Stimulated activated CD4-positive, alpha-beta T cell treated with anti-CD3 and anti-CD28 coated beads, Interleukin-15, amount 100 ng/mL, for 48 hours (primary cell): ENCODE measurements around the gene TNFAIP3.

ENCODE experiments used
- DNase-seq, 2 donors: peaks; one replicate each; pipeline ENCODE4 v3.0.0-alpha.2; 2020; ENCODE audit warnings: low read depth in 2 of 2

TNFAIP3 gene

DNA sequence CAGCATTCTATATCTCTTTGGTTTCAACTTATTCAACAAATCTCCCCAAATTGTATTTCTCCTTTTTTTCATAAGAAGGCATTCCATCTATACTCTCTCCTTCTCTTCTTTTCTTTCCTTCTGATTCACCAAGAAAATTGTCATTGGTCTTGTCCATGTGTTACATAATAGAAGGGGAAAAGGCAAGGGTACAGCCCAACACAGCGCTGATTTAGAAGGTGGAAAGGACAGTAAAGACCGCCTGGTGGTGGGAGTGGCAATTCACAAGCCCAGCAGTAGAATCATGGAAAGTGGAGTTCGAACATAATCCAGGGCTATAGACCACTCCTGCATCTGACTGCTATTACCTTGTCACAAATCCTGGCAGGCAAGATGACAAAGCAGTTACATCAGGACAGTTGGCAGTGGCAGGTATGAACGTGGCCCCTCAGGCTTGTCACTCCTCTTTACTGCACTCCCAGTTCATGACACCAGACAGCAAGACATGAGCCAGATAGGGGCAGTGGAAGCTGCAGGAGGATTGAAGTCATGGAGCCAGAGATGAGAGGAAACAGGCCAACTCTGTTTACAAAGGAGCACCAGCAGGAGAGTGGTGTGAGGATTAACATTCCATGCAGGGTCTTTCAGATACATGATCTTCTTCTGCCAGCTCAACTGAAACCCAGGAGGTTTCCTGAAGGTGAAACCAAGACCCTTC is 2.1 kb upstream of the TNFAIP3 start:
- no peak for DNase-seq

GRCh38 chr6:137866200-137866913 is 702 bp upstream of the TNFAIP3 start:
- DNase-seq, result no peak

DNA sequence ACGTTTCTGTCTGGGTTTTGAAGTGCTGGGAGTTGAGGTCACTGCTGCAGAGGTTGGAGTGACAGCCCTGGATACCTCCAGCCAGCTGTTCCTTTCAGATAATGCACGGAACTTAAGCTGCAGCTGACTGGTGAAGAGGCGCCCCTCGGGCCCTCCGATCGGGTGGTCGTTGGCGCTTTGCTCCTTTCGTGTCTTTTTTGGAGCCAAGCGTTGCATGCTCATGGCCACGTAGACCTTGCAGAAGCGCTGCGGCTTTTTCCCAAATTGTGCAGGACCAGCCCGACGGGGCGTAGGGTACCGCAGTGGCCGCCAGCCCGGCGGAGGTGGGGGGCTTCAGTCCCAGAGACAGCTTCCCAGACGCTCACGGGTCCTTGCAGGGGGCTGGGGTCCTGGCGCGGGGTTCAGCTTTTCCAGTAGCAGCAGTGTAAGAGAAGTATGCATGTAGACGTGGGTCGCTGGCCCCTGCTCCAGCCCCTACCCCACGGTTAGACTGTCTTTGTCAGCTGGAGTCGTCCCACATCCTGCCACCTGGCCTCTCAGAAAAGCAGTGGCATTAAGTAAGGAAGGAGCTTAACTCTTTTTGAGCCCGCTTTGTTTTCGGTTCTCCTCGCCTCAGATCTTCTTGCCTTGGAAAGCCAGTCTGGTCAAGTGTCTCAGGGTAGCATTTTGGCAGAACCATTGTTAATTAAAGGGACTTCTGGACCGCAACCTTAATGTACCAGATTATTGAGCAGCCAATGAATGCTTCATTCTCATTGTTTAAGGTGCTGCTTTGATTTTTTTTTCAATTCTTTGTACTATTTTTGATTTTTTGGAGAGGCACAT is 838 bp downstream of the TNFAIP3 start:
- DNase-seq, result no peak

GRCh38 chr6:137868721-137869548 is 1.9 kb downstream of the TNFAIP3 start:
- DNase-seq, result no peak

GRCh38 chr6:137869549-137870307 is 2.7 kb downstream of the TNFAIP3 start:
- no peak for DNase-seq

- no peak for DNase-seq
Observed at GRCh38 chr6:137870308-137870644, 3.2 kb downstream of the TNFAIP3 start.

GRCh38 chr6:137870744-137871247 is 3.7 kb downstream of the TNFAIP3 start:
- peak in 1 of 2 donors; percentile 36 for DNase-seq

GRCh38 chr6:137871291-137871690 is 4.2 kb downstream of the TNFAIP3 start:
- no peak for DNase-seq

DNA sequence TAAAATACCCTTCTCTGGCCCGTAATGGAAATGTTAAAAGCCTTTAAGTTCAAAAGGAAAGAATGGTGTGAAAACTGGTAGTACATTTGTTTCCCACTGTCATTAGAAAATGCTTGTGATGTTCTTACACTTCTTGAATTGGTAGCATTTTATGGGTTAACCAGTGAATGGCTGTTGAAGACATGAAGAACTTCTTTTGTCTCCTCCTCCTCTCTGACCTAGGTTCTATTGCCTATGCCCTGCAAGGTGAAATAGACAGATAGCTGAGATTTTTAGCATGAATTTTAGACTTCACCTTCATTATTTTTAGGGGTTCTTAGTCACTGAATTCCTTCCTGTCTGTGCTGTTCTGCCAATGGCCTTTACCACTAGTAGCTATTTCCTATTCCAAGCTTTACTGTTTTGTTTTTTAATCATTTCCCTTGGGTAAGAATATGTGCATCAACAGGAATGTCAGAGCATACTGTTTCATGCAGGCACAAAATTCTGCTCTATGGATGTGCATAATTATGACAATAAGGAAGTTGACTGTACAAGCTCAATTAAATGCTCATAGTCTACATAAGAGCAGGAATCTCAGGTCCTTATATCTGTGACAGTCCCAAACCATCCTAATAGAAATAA is 4.9 kb downstream of the TNFAIP3 start:
- no peak for DNase-seq

DNA sequence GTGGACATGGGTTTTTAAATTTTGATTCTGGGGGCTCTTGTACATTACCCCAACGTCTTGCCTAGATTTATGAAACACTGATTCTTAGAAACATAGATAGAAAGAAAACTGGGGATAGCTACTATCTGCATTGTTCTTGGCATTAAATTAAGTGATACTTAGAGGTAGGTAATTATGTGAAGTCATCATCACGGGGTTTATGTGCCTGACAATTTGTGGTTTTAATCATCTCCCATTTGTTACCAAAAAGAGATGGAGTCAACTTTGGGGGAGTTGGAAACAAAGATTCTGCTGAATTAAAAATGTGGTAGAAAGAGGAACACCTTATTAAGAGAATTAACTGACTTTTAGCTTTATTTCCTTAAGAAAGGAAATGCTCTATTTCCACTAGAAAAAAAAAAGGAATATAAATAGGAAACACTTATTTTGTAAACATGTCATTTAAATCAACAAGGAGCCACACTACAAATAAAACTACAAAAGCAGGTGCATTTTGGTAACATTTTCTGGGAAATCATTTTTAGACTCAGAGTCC is 5.6 kb downstream of the TNFAIP3 start:
- no peak for DNase-seq

DNA sequence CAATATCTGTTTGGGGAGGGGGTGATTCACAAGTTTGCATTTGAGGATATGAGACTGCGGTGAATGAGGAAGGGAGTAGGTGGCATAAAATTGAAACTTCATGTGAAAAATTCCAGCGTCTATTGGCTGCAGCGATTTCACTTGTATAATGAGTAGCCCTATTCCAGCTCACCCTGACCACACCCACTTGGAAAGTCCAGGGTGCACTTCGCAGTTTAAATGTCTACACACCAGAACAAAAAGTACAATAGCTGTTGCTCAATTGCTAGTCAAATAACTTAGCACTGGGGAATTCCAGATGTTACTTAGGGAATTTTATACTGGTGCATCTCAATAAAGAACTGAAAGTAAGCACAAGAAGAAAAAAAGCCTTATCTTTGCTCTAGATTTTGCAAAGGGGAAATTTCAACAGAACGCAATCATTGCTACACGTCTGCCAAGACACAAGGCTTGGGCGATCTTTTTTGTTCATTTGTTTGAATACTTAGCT is 6.3 kb downstream of the TNFAIP3 start:
- peak; percentile 79 to 81 for DNase-seq

GRCh38 chr6:137874204-137875057 is 7.4 kb downstream of the TNFAIP3 start:
- no peak for DNase-seq

DNA sequence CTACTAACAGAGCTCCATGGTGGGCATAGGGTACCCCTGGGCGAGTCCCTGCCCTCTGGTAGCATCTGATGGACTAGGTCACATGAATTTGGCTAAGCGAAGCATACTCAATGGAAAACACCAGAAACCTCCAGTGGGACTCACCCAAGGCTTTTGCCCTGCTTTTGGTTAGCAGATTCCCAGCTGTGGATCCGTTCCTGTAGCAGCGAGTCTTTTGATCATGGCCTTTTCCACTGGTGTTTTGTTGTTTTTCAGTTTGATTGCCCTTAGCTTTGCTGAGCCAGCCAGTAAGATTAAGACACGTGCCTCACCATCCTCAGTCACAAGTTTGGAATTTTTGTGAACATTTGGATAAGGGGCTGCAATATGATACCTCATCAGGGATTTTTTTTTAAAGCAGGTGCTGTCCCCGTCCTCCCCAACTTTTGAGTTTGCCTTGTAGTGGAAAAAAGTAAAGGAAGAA is 8.0 kb downstream of the TNFAIP3 start:
- DNase-seq, result no peak

- DNase-seq, result no peak
Observed at GRCh38 chr6:137875606-137876005, 8.5 kb downstream of the TNFAIP3 start.

DNA sequence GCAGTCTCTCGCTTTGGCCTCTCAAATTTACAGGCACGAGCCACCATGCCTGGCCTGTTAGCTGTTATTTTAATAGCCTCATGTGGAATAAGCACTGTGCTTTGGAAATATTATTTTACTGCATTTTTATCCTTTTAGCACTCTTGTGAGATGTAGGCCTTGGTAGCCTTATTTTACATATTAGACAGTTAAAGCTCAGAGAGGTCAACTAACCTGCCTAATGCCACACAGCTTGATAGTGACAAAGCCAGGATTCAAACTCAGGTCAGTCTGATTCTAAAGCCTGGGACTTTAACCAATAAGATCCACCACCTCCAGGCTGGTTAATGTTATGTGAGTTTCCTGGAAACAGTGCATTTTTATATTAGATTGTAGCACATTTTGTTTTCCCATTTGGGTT is 9.5 kb downstream of the TNFAIP3 start:
- no peak for DNase-seq

DNA sequence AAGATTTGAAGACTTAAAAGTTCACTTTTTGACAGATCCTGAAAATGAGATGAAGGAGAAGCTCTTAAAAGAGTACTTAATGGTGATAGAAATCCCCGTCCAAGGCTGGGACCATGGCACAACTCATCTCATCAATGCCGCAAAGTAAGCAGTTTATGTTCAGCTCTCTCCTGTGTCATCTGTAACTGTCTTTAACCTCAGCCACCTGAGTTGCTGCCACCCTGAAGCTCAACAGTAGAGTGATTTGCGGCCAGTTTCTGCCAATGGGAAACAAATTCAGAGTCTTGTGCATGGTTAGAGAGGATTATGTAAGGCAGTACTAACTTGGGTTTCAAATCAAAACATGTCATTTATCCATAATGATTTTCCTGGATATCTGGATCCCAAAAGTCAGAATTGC is 10.1 kb downstream of the TNFAIP3 start:
- DNase-seq, result no peak

- no peak for DNase-seq
Observed at GRCh38 chr6:137877606-137878005, 10.5 kb downstream of the TNFAIP3 start.

GRCh38 chr6:137878029-137878428 is 11.0 kb downstream of the TNFAIP3 start:
- no peak for DNase-seq
